ENCODE results near the gene DPM3.
"Not testable (repeated sequence)": the region's sequence is repeated elsewhere in the genome, so short reads cannot be mapped to it uniquely, and the experiment has no call there.

DPM3 gene

GRCh38 chr1:155175281-155175926 lies 35.1 kb upstream of the DPM3 start:
- DNase-seq: no peak

- peak; percentile 73 for DNase-seq
These were observed 34.3 kb upstream of the DPM3 start for GRCh38 chr1:155174324-155175280.

- DNase-seq: peak; percentile 81
These were observed 33.4 kb upstream of the DPM3 start, which contains the start of gene TRIM46 for GRCh38 chr1:155173478-155174323. Gene TRIM46, plus strand, starts transcription at chr1:155173849. Its CDS starts 118 bp downstream, at chr1:155173967.

GRCh38 chr1:155172732-155173477 lies 32.6 kb upstream of the DPM3 start, which contains the start of gene KRTCAP2:
Gene KRTCAP2, minus strand, starts transcription at chr1:155173304. Its CDS starts 80 bp downstream, at chr1:155173224.
- peak; percentile 99 for DNase-seq

- DNase-seq: no peak
These were observed 31.8 kb upstream of the DPM3 start for GRCh38 chr1:155171836-155172731.

GRCh38 chr1:155170806-155171205 lies 30.5 kb upstream of the DPM3 start:
- no peak for DNase-seq

- no peak for DNase-seq
These were observed 29.9 kb upstream of the DPM3 start for GRCh38 chr1:155170101-155170785.

GRCh38 chr1:155169541-155169940 lies 29.2 kb upstream of the DPM3 start:
- DNase-seq: no peak

- DNase-seq: no peak
These were observed 28.3 kb upstream of the DPM3 start for GRCh38 chr1:155168456-155169210.

- not testable (repeated sequence) for DNase-seq
These were observed 27.7 kb upstream of the DPM3 start for GRCh38 chr1:155168105-155168445.

GRCh38 chr1:155167166-155168104 lies 27.1 kb upstream of the DPM3 start:
- DNase-seq: peak; percentile 96

- DNase-seq: peak; percentile 87
These were observed 26.3 kb upstream of the DPM3 start for GRCh38 chr1:155166471-155167165.

GRCh38 chr1:155166051-155166470 lies 25.7 kb upstream of the DPM3 start:
- DNase-seq: no peak

GRCh38 chr1:155164625-155165024 lies 24.3 kb upstream of the DPM3 start:
- DNase-seq: not testable (repeated sequence)

GRCh38 chr1:155163785-155164184 lies 23.5 kb upstream of the DPM3 start:
- DNase-seq: not testable (repeated sequence)

GRCh38 chr1:155162631-155163030 lies 22.3 kb upstream of the DPM3 start:
- DNase-seq: not testable (repeated sequence)

- DNase-seq: peak; percentile 21
These were observed 19.8 kb upstream of the DPM3 start for GRCh38 chr1:155160128-155160527.

- DNase-seq: no peak
These were observed 18.7 kb upstream of the DPM3 start for GRCh38 chr1:155158991-155159390.
